SK-N-MC (cell line): ENCODE measurements around the gene BANF1.

ENCODE experiments used
- FOXP2 ChIP-seq: optimal IDR thresholded peaks from 2 replicates; pipeline ENCODE3; 2011; ENCODE audit warnings: mild to moderate bottlenecking, moderate library complexity; ENCODE audit not compliant: insufficient read depth; ENCODE audit errors: extremely low read length, control extremely low read depth
- POLR2AphosphoS5 ChIP-seq: IDR thresholded peaks from 2 replicates; pipeline ENCODE4 v1.6.1; 2012; ENCODE audit warnings: mild to moderate bottlenecking, low read depth, low read length, borderline replicate concordance

DNA sequence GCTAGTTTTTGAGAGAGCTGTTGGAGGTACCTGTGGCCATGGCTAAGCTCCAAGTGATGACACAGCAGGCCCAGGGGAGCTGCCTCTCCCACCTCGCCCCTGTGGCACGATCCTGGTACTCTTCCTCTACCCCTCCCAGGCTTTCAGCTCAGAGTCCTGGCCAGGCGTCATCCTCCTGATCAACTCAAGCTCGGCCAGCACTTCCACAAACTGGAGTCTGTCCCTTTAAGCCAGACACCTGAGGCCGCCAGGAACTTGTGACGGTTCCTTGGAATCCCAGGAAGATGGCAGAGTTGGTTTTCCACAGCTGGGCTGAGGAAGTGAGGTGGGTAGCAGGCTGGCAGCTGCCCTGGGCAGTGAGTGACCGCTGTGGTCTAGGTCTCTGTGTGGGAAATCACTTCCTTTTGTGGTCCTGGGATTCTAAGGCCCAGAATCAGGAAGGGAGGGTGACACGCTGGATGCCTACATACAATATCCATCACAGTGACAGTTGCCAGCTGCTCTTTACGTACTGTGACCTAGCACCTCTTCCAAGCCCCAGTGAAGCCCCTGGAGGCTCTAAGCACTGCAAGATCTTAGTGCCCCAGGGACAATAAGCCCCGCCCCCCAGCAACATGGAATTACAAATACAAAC, 6.3 kb downstream of the BANF1 start:
- no peak for TF ChIP-seq POLR2AphosphoS5
- TF ChIP-seq FOXP2: no peak
